Adipose tissue (tissue), 3 donors: ENCODE data around the gene SLC7A11. TPM values are rescaled to one million over a fixed set of nuclear protein-coding genes. Genes with fewer than 3 reads are reported as not detected.
"Not testable (repeated sequence)": the region's sequence is repeated elsewhere in the genome, so short reads cannot be mapped to it uniquely, and the experiment has no call there.

ENCODE experiments used
- H3K27ac ChIP-seq: one replicate; pipeline ENCODE4 v1.5.1; 2013; ENCODE audit warnings: low read depth, low read length
- WGBS, 3 donors: extraction: QIAGEN DNeasy Blood & Tissue Kit; methylation state at CpG; one replicate each; pipeline ENCODE4 v1.1.7; 2013; 5-methylcytosine and 5-hydroxymethylcytosine counted together
- polyA plus RNA-seq, 3 donors: library from polyadenylated mRNA; stranded (reverse); fragments of 200-250 nt; gene quantifications; one replicate each; pipeline ENCODE4 v1.2.3, GENCODE V29; 2013
- donor health status: healthy with polysubstance abuse.
- donor health status: Bipolar disorder and iron deficiency.
- donor health status: healthy.

The SLC7A11 gene
- polyA plus RNA-seq, 3 donors, result 0.39 to 0.75 TPM; not detected in 1

- 64 to 84% (median 75%) methylated on average over 2 of the region's 2 CpGs for WGBS, 3 donors
- H3K27ac ChIP-seq, result no peak overlapping the region
Measured at GRCh38 chr4:138249132-138249531, 7.0 kb upstream of the SLC7A11 start.

- no peak overlapping the region for H3K27ac ChIP-seq
- WGBS, 3 donors, result 94 to 95% (median 94%) methylated on average over 2 of the region's 2 CpGs
Measured at GRCh38 chr4:138248058-138248457, 5.9 kb upstream of the SLC7A11 start.

GRCh38 chr4:138247643-138248042 lies 5.5 kb upstream of the SLC7A11 start:
- 92 to 95% (median 92%) methylated on average over 3 of the region's 3 CpGs for WGBS, 3 donors
- no peak overlapping the region for H3K27ac ChIP-seq

GRCh38 chr4:138243369-138243768 lies 1.2 kb upstream of the SLC7A11 start:
- WGBS, 3 donors, result 85 to 87% (median 86%) methylated on average over 3 of the region's 3 CpGs
- no peak overlapping the region for H3K27ac ChIP-seq

GRCh38 chr4:138242834-138243156 lies 646 bp upstream of the SLC7A11 start:
- 42 to 76% (median 63%) methylated on average over 1 of the region's 1 CpG for WGBS, 3 donors
- no peak overlapping the region for H3K27ac ChIP-seq

GRCh38 chr4:138241281-138242075 lies 671 bp downstream of the SLC7A11 start:
- WGBS, 3 donors, result 48 to 86% (median 84%) methylated on average over 13 of the region's 13 CpGs
- H3K27ac ChIP-seq, result no peak overlapping the region

- H3K27ac ChIP-seq, result no peak overlapping the region
- WGBS, 3 donors, result 0 to 1% (median 0%) methylated on average over 1 of the region's 1 CpG
Measured at GRCh38 chr4:138239491-138239890, 2.7 kb downstream of the SLC7A11 start.

GRCh38 chr4:138238521-138239292 lies 3.4 kb downstream of the SLC7A11 start:
- 81 to 96% (median 93%) methylated on average over 4 of the region's 4 CpGs for WGBS, 3 donors

GRCh38 chr4:138237132-138237531 lies 5.0 kb downstream of the SLC7A11 start:
- H3K27ac ChIP-seq, result not testable (repeated sequence)
- WGBS, 3 donors, result 97 to 98% (median 97%) methylated on average over 7 of the region's 7 CpGs

More at GRCh38 chr4:138238521-138239292, 3.4 kb downstream of the SLC7A11 start:
- H3K27ac ChIP-seq, result no peak overlapping the region

- 85 to 88% (median 87%) methylated on average over 2 of the region's 2 CpGs for WGBS, 3 donors
- H3K27ac ChIP-seq, result no peak overlapping the region
Measured at GRCh38 chr4:138236037-138236436, 6.1 kb downstream of the SLC7A11 start.

GRCh38 chr4:138235419-138235952 lies 6.7 kb downstream of the SLC7A11 start:
- 34 to 44% (median 44%) methylated on average over 1 of the region's 1 CpG for WGBS, 3 donors
- H3K27ac ChIP-seq, result no peak overlapping the region

- H3K27ac ChIP-seq, result no peak overlapping the region
- WGBS, 3 donors, result 96 to 100% (median 100%) methylated on average over 1 of the region's 1 CpG
Measured at GRCh38 chr4:138234248-138234647, 7.9 kb downstream of the SLC7A11 start.

GRCh38 chr4:138233313-138234034 lies 8.7 kb downstream of the SLC7A11 start:
- H3K27ac ChIP-seq, result no peak overlapping the region
- 90 to 98% (median 90%) methylated on average over 9 of the region's 9 CpGs for WGBS, 3 donors

GRCh38 chr4:138232364-138232763 lies 9.8 kb downstream of the SLC7A11 start:
- 97 to 100% (median 98%) methylated on average over 1 of the region's 1 CpG for WGBS, 3 donors
- H3K27ac ChIP-seq, result no peak overlapping the region

- 90 to 92% (median 91%) methylated on average over 3 of the region's 3 CpGs for WGBS, 3 donors
Measured at GRCh38 chr4:138230048-138230447, 12.1 kb downstream of the SLC7A11 start.

GRCh38 chr4:138229160-138229559 lies 13.0 kb downstream of the SLC7A11 start:
- H3K27ac ChIP-seq, result no peak overlapping the region
- WGBS, 3 donors, result 85 to 93% (median 89%) methylated on average over 2 of the region's 2 CpGs

More at GRCh38 chr4:138230048-138230447, 12.1 kb downstream of the SLC7A11 start:
- no peak overlapping the region for H3K27ac ChIP-seq

- H3K27ac ChIP-seq, result no peak overlapping the region
- 75 to 94% (median 88%) methylated on average over 3 of the region's 3 CpGs for WGBS, 3 donors
Measured at GRCh38 chr4:138226351-138226750, 15.8 kb downstream of the SLC7A11 start.

- WGBS, 3 donors, result 31 to 42% (median 35%) methylated on average over 1 of the region's 1 CpG
- H3K27ac ChIP-seq, result no peak overlapping the region
Measured at GRCh38 chr4:138225477-138225876, 16.7 kb downstream of the SLC7A11 start.

GRCh38 chr4:138224614-138225013 lies 17.5 kb downstream of the SLC7A11 start:
- H3K27ac ChIP-seq, result no peak overlapping the region
